GM12878 (cell line): ENCODE data around the gene NGFR. TPM values are rescaled to one million over a fixed set of nuclear protein-coding genes. Genes with fewer than 3 reads are reported as not detected.

Source experiments
- ATAC-seq: fragments of 200-7000 bp; cut with Tn5 transposase; 3 replicates; pipeline ENCODE4 v1.9.1; 2020; ENCODE audit warnings: mild to moderate bottlenecking, moderate library complexity
- BruUV-seq: library from RNA; stranded (reverse); fragments of 400-500 nt; replicated peaks from 2 replicates; lab custom pipeline; 2021; lab: Mats Ljungman, UMichigan
- CTCF ChIA-PET: fragments of 300-600 bp; sonication (Branson Sonifier 250); formaldehyde crosslinking; extraction: SDS; loops from one replicate; lab custom pipeline; 2021; ENCODE audit warnings: inconsistent platforms; lab: Yijun Ruan, JAX
- POLR2A ChIA-PET: fragments of 350-600 bp; formaldehyde crosslinking; extraction: SDS; loops from one replicate; lab custom pipeline; 2021; ENCODE audit warnings: inconsistent platforms; lab: Charles Lee
- RAD21 ChIA-PET: fragments of 300-600 bp; sonication (Branson Sonifier 250); formaldehyde crosslinking; loops from one replicate; lab custom pipeline; 2023; ENCODE audit warnings: antibody characterized with exemption; ENCODE audit not compliant: unreplicated experiment; lab: Charles Lee
- SMC1A ChIA-PET: fragments of 300-600 bp; sonication (Branson Sonifier 250); formaldehyde crosslinking; loops from one replicate; lab custom pipeline; 2023; ENCODE audit not compliant: unreplicated experiment, uncharacterized antibody; lab: Charles Lee
- DNase-seq: peaks from one replicate; pipeline ENCODE4 v3.0.0-alpha.2; 2011; ENCODE audit warnings: low read depth, low spot score
- FAIRE-seq: peaks from 3 replicates; lab custom pipeline; 2011; peaks lifted over from hg19 to GRCh38; lab: Jason Lieb, UNC
- H2AFZ ChIP-seq: 2 replicates; pipeline ENCODE4 v1.6.0; 2011; ENCODE audit warnings: low read depth, low read length, control low read depth; ENCODE audit not compliant: control insufficient read depth
- H3K27ac ChIP-seq: 2 replicates; pipeline ENCODE4 v1.5.1; 2011; ENCODE audit warnings: control low read depth; ENCODE audit not compliant: control insufficient read depth, insufficient read depth
- H3K27me3 ChIP-seq, 2 experiments: replicated peaks in 1 of 2; 2 replicates each; pipeline versions ENCODE4 v1.6.0 to v1.6.1; 2011; ENCODE audit warnings: low read length in 1 of 2; ENCODE audit not compliant: control insufficient read depth in 2 of 2, insufficient read depth in 2 of 2
- H3K36me3 ChIP-seq, 2 experiments: 2 replicates each; pipeline ENCODE4 v1.5.1; 2011; ENCODE audit warnings: low read length in 1 of 2; ENCODE audit not compliant: control insufficient read depth in 2 of 2, insufficient read depth in 2 of 2
- H3K4me1 ChIP-seq: 2 replicates; pipeline ENCODE4 v1.6.1; 2011; ENCODE audit warnings: mild to moderate bottlenecking, low read length, moderate library complexity, mixed read lengths; ENCODE audit not compliant: control insufficient read depth, insufficient read depth
- H3K4me2 ChIP-seq: 2 replicates; pipeline ENCODE4 v1.6.0; 2011; ENCODE audit warnings: control low read depth; ENCODE audit not compliant: control insufficient read depth, insufficient read depth
- H3K4me3 ChIP-seq: fragments of 200-600 bp; sonication (generic); 2 replicates; pipeline ENCODE4 v1.5.1; 2016
- H3K79me2 ChIP-seq: 2 replicates; pipeline ENCODE4 v1.6.0; 2011; ENCODE audit warnings: low read length; ENCODE audit not compliant: control insufficient read depth, insufficient read depth
- H3K9ac ChIP-seq: 2 replicates; pipeline ENCODE4 v1.8.0; 2011; ENCODE audit warnings: low read length, control low read depth, mixed read lengths; ENCODE audit not compliant: control insufficient read depth, insufficient read depth
- H3K9me3 ChIP-seq: replicated peaks from 3 replicates; pipeline ENCODE4 v1.5.1; 2011; ENCODE audit warnings: mild to moderate bottlenecking, low read length; ENCODE audit not compliant: control insufficient read depth, insufficient read depth
- H4K20me1 ChIP-seq: 2 replicates; pipeline ENCODE4 v1.6.0; 2011; ENCODE audit not compliant: control insufficient read depth, insufficient read depth
- BMI1 ChIP-seq: fragments of 450-650 bp; IDR thresholded peaks from 2 replicates; pipeline ENCODE4 v1.6.1; 2016; ENCODE audit warnings: mild to moderate bottlenecking, moderate library complexity, borderline replicate concordance
- ESRRA ChIP-seq: IDR thresholded peaks from 2 replicates; pipeline ENCODE4 v1.6.1; 2012; ENCODE audit warnings: mild to moderate bottlenecking, low read length, improper control_type of control experiment
- IRF5 ChIP-seq: fragments of 450-650 bp; IDR thresholded peaks from 2 replicates; pipeline ENCODE4 v1.6.1; 2017; ENCODE audit warnings: borderline replicate concordance
- JUND ChIP-seq: IDR thresholded peaks from 2 replicates; pipeline ENCODE4 v1.6.1; 2012; ENCODE audit warnings: low read depth, mild to moderate bottlenecking, low read length, improper control_type of control experiment, moderate library complexity
- MEF2B ChIP-seq: fragments of 450-650 bp; IDR thresholded peaks from 2 replicates; pipeline ENCODE4 v1.6.1; 2018; ENCODE audit warnings: mild to moderate bottlenecking, moderate library complexity; ENCODE audit not compliant: partially characterized antibody, poor library complexity, severe bottlenecking
- NKRF ChIP-seq: fragments of 450-650 bp; conservative IDR thresholded peaks from 2 replicates; pipeline ENCODE4 v1.6.1; 2017; ENCODE audit warnings: mild to moderate bottlenecking, moderate library complexity
- POLR2AphosphoS5 ChIP-seq: IDR thresholded peaks from 2 replicates; pipeline ENCODE4 v1.6.1; 2011; ENCODE audit warnings: mild to moderate bottlenecking, low read length, inconsistent platforms
- RAD51 ChIP-seq: fragments of 450-650 bp; IDR thresholded peaks from 2 replicates; pipeline ENCODE4 v1.6.1; 2016; ENCODE audit warnings: moderate library complexity, mild to moderate bottlenecking, inconsistent platforms
- SREBF1 ChIP-seq: IDR thresholded peaks from 2 replicates; pipeline ENCODE4 v1.6.1; 2012; ENCODE audit warnings: mild to moderate bottlenecking, low read length
- SUZ12 ChIP-seq: fragments of 200-600 bp; sonication (generic); IDR thresholded peaks from one replicate; pipeline ENCODE4 v1.6.1; 2018; ENCODE audit warnings: antibody characterized with exemption, mild to moderate bottlenecking; ENCODE audit not compliant: unreplicated experiment
- TARDBP ChIP-seq: IDR thresholded peaks from 2 replicates; pipeline ENCODE4 v1.6.1; 2016; ENCODE audit warnings: borderline replicate concordance
- TBL1XR1 ChIP-seq: IDR thresholded peaks from 2 replicates; pipeline ENCODE4 v1.6.1; 2012; ENCODE audit warnings: low read depth, low read length, improper control_type of control experiment
- TCF3 ChIP-seq: IDR thresholded peaks from 2 replicates; pipeline ENCODE4 v1.6.1; 2012; ENCODE audit warnings: low read depth, mild to moderate bottlenecking, low read length, borderline replicate concordance; ENCODE audit not compliant: insufficient read depth
- ZBTB11 ChIP-seq: fragments of 450-650 bp; formaldehyde crosslinking; IDR thresholded peaks from 2 replicates; pipeline ENCODE4 v1.5.0; 2022; ENCODE audit warnings: mild to moderate bottlenecking, missing genetic modification characterization
- ZNF622 ChIP-seq: fragments of 450-650 bp; IDR thresholded peaks from 2 replicates; pipeline ENCODE4 v1.6.1; 2017; ENCODE audit warnings: mild to moderate bottlenecking, inconsistent platforms
- WGBS: methylation state at CpG from one replicate; pipeline ENCODE4 v1.1.6; 2016; ENCODE audit warnings: low lambda C conversion rate; ENCODE audit not compliant: insufficient replicate concordance, insufficient coverage; ENCODE audit errors: missing lambda C conversion rate; 5-methylcytosine and 5-hydroxymethylcytosine counted together
- in situ Hi-C: fragments of 300-500 bp; cut with MboI; formaldehyde crosslinking; loops from 9 replicates; pipeline ENCODE4 v1.14.3; 2018; ENCODE audit warnings: mixed read lengths
- intact Hi-C: fragments of 100-400 bp; cut with micrococcal nuclease; formaldehyde crosslinking; loops from one replicate; pipeline ENCODE4 v1.14.2; 2022; ENCODE audit not compliant: unreplicated experiment
- polyA plus RNA-seq, 11 experiments: library from polyadenylated mRNA; depleted of rRNA in 4 of 11; unstranded in 6 of 11; stranded (reverse) in 5 of 11; fragments of >200 nt; fragmentation: Nextera tagmentation in 4 of 11; fragmentation: Illumina TruSeq in 1 of 11; extraction: Ambion mirVana in 4 of 11; extraction: Trizol in 1 of 11; gene quantifications; 1 replicate in 1 of 11; 2 replicates in 10 of 11; pipeline versions ENCODE4 v1.2.1 to v1.2.3, GENCODE V29; 2011 to 2016; ENCODE audit warnings: inconsistent platforms in 2 of 11, missing spikeins in 2 of 11, low read depth in 1 of 11
- total RNA-seq, 4 experiments: library from RNA; depleted of rRNA in 3 of 4; stranded (reverse); fragments of >200 nt in 3 of 4; fragmentation: Illumina TruSeq in 1 of 4; extraction: Trizol in 1 of 4; gene quantifications; 2 replicates each; pipeline versions ENCODE4 v1.2.1 to v1.2.3, GENCODE V29; 2013 to 2021

The NGFR gene
- total and polyA plus RNA-seq, 10 of the 15 experiments (the other 5 are each of a cell fraction or from before 2014, with no cell fraction given) = 0.05 to 0.28 (median 0.08) TPM; not detected in 1

GRCh38 chr17:49491192-49491769 lies 3.8 kb upstream of the NGFR start:
- Histone ChIP-seq H3K79me2 (no peaks in the 10 kb centered on the region), H2AFZ (no peak overlapping the region), H3K27me3 (peaks cover 1 to 15% of the 10 kb centered on the region in 2 experiments), H3K27ac (no peak overlapping the region), H3K4me2 (no peak overlapping the region), H3K9me3 (no peaks in the 10 kb centered on the region), H3K4me3 (no peak overlapping the region), H3K4me1 (peaks cover 12% of the 10 kb centered on the region; the same call in 1 of the 2 replicates), H3K36me3 (no peaks in the 10 kb centered on the region), H3K9ac (no peak overlapping the region), H4K20me1 (no peaks in the 10 kb centered on the region)
- ATAC-seq = no peak
- BruUV-seq = no TSS peak
- ChIA-PET SMC1A (no interaction called here), CTCF (no interaction called here), POLR2A (interaction anchor here (0.6 kb wide), 1 partner anchor 488 kb away, joined by 5 read pairs; no protein-coding TSS in a partner anchor), RAD21 (no interaction called here)
- FAIRE-seq = no peak
- TF ChIP-seq IRF5 (no peak), ZBTB11 (CRISPR knock-in tag) (no peak), RAD51 (no peak), SUZ12 (no peak), POLR2AphosphoS5 (no peak), TCF3 (no peak), SREBF1 (no peak), NKRF (no peak), ZNF622 (no peak), ESRRA (no peak), JUND (no peak), BMI1 (no peak), MEF2B (no peak), TARDBP (no peak), TBL1XR1 (no peak)
- intact Hi-C loops (no loop called here), in situ Hi-C loops (no loop called here)
- DNase-seq = no peak
- WGBS = 0% methylated on average over 5 of the region's 5 CpGs
